Right lobe of liver (tissue), 4 donors: ENCODE data around the gene FNDC3B.

Experiments
- POLR2A ChIP-seq: fragments of 450-650 bp; IDR thresholded peaks from one replicate; pipeline ENCODE4 v1.6.1; 2017; ENCODE audit warnings: antibody characterized with exemption, mild to moderate bottlenecking
- TF ChIP-seq, protein P1 (sequence below), 4 donors: fragments of 200-600 bp in 3 of 4; fragments of 450-650 bp in 1 of 4; IDR thresholded peaks; one replicate each; pipeline versions ENCODE4 v1.5.1 to v1.8.0; 2016 to 2022; ENCODE audit warnings: antibody characterized with exemption in 4 of 4, mild to moderate bottlenecking in 2 of 4
- donor health status: DM: no; HTN: no; CAD: no.
- donor health status: DM: no; HTN: no; CAD: no.
- donor health status: DM: no; HTN: yes; CAD: no.

DNA sequence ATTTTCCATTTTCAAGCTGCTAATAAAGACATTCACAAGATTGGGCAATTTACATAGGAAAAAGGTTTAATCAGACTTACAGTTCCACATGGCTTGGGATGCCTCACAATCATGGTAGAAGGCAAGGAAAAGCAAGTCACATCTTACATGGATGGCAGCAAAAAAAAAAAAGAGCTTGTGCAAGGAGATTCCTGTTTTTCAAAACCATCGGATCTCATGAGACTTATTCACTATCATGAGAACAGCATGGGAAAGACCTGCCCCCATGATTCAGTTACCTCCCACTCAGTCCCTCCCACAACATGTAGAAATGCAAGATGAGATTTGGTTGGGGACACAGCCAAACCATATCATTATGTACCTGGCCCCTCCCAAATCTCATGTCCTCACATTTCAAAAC lies 202.0 kb downstream of the FNDC3B start:
- TF ChIP-seq, protein P1, sequence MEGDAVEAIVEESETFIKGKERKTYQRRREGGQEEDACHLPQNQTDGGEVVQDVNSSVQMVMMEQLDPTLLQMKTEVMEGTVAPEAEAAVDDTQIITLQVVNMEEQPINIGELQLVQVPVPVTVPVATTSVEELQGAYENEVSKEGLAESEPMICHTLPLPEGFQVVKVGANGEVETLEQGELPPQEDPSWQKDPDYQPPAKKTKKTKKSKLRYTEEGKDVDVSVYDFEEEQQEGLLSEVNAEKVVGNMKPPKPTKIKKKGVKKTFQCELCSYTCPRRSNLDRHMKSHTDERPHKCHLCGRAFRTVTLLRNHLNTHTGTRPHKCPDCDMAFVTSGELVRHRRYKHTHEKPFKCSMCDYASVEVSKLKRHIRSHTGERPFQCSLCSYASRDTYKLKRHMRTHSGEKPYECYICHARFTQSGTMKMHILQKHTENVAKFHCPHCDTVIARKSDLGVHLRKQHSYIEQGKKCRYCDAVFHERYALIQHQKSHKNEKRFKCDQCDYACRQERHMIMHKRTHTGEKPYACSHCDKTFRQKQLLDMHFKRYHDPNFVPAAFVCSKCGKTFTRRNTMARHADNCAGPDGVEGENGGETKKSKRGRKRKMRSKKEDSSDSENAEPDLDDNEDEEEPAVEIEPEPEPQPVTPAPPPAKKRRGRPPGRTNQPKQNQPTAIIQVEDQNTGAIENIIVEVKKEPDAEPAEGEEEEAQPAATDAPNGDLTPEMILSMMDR (IDR thresholded peaks at IDR 0.05) = no peak
- TF ChIP-seq POLR2A = no peak
